SKM-1 (cell line): ENCODE data around the gene RAPGEF2.

Source experiments
- DNase-seq: peaks from one replicate; lab custom pipeline; 2025; ENCODE audit not compliant: unreplicated experiment; lab: John Stamatoyannopoulos, UW

The RAPGEF2 gene

DNA sequence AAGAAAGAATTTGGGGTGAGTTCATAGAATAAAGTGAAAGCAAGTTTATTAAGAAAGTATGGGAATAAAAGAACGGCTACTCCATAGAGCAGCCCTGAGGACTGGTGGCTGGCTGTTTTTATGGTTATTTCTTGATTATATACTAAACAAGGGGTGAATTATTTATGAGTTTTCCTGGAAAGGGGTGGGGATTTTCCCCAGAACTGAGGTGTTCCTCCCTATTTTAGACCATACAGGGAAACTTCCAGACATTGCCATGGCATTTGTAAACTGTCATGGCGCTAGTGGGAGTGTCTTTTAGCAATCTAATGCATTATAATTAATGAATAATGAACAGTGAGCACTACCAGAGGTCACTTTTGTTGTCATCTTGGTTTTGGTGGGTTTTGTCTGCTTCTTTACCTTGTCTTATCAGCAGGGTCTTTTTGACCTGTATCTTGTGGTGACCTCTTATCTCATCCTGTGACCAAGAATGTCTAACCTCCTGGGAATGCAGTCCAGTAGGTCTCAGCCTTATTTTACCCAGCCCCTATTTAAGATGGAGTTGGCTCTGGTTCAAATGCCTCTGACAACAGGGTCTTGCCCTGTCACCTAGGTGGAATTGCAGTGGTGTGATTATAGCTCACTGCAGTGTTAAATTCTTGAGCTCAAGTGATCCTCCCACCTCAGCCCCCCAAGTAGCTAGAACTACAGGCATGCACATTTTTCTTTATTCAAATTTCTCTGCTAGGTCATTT lies 27.1 kb downstream of the RAPGEF2 start:
- DNase-seq, result no peak

DNA sequence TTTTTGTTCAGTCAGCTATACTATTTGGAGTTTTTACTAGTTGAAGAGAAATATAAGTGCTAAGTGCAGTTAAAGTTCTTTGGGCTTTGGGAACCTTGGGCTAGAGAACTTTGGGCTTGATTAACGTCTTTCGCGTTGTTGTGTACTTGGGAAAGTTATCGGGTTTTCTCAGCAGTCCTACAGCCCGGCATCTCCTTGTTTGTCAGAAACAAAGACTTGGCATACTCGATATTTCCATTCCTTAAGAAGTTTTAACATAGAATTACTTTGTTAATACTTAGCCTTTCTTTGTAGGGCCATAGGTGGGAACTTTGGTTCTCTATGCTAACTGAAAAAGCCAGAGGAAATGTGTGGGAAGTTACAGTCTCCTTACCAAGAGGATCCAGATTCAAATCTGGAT lies 28.7 kb downstream of the RAPGEF2 start:
- DNase-seq, result no peak

DNA sequence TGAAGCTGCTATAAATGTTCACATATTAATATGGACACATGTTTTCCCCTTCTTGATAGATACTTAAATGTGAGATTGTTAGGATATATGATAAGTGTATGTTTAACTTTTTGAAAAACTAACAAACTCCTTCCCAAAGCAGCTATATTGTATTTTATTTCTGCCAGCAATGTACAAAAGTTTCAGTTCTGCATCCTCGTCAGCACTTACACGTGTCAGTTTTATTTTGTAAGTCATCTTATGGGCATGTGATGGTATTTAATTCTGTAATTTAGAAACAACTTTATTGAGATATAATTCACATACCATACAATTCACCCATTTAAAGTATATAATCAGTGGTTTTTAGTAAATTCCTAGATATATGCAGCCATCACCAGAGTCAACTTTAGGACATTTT lies 31.6 kb downstream of the RAPGEF2 start:
- no peak for DNase-seq

- no peak for DNase-seq
Measured at GRCh38 chr4:159137176-159137575, 34.3 kb downstream of the RAPGEF2 start.

GRCh38 chr4:159138436-159138835 lies 35.6 kb downstream of the RAPGEF2 start:
- no peak for DNase-seq

DNA sequence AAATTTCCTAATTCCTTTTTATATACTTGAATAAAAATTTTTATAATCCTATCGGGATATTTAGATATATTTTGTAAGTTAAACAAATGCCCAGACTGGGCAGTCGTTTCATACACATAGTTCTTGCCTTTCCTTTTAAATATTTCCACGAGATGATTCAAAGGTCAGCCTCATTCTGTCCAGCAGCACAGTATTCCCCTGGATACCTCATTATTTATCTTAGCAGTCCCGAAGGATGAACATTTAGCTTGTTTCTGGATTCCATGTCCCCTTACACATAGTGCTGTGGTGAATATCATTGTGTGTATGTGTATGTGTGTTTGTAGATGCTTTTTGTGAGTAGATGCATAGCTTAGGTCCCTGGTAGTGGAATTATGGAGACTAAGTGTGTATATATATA lies 38.3 kb downstream of the RAPGEF2 start:
- DNase-seq, result no peak

- no peak for DNase-seq
Measured at GRCh38 chr4:159142241-159142640, 39.4 kb downstream of the RAPGEF2 start.

- no peak for DNase-seq
Measured at GRCh38 chr4:159142681-159143384, 40.0 kb downstream of the RAPGEF2 start.

DNA sequence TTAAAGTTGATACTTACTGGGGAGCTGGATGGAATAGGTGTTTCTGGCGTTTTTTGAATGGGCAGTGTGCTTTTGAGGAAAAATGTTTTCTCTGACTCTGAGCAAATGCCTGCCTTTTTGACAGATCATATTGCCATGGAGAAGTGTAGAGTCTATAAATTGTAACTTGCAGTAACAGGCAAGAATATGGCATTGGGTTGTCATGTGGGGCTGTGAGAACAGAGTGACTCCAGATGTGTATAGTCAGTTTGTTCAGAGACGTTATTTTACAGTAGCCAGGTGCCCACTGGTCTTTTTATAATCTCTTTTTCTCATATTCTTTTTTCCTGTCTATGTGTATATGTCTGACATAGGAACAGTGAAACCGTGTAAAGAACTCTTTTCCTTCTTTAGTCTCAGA lies 40.8 kb downstream of the RAPGEF2 start:
- no peak for DNase-seq

GRCh38 chr4:159144112-159144694 lies 41.3 kb downstream of the RAPGEF2 start:
- DNase-seq, result no peak

GRCh38 chr4:159145318-159145991 lies 42.6 kb downstream of the RAPGEF2 start:
- DNase-seq, result no peak

GRCh38 chr4:159145992-159146330 lies 43.1 kb downstream of the RAPGEF2 start:
- no peak for DNase-seq

- DNase-seq, result no peak
Measured at GRCh38 chr4:159146488-159146887, 43.6 kb downstream of the RAPGEF2 start.

DNA sequence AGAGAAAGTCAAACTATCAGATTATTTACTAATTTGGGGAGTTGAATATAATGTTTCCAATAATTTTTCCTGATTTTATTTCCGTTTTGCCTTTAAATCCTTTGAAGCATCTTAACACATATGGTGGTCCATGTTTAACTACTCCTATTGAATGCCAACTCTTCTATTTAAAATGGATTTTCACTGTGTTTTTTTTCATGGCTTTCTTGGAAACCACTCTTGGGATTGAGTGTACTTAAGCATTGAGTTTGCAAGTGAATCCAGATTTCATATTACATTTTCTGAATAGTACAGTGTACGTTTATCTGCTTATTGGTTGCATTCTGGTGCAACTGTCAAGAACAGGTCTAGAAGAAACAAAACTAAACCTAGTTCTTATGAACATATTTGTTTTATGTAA lies 45.6 kb downstream of the RAPGEF2 start:
- no peak for DNase-seq

GRCh38 chr4:159149666-159150065 lies 46.8 kb downstream of the RAPGEF2 start:
- DNase-seq, result no peak

GRCh38 chr4:159150396-159150795 lies 47.5 kb downstream of the RAPGEF2 start:
- DNase-seq, result no peak

- no peak for DNase-seq
Measured at GRCh38 chr4:159150821-159151390, 48.0 kb downstream of the RAPGEF2 start.

DNA sequence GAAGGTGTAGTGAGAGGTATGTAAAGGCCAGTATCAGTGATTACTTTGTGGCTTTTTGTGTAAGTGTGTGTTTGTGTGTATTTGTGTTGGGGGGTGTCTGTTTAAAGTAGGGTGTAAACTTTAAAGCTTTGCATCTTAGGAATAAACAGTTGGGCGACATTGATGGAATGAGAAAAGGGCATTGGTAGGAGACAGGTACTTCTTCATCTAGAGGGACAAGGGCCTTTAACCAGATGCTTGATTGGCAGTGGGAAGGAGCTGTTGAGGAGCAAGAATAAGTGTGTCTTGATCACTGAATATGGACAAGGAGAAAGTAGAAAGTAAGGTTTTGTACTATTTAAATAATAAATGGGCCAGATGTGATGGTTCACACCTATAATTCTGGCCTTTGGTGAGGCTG lies 48.8 kb downstream of the RAPGEF2 start:
- no peak for DNase-seq

DNA sequence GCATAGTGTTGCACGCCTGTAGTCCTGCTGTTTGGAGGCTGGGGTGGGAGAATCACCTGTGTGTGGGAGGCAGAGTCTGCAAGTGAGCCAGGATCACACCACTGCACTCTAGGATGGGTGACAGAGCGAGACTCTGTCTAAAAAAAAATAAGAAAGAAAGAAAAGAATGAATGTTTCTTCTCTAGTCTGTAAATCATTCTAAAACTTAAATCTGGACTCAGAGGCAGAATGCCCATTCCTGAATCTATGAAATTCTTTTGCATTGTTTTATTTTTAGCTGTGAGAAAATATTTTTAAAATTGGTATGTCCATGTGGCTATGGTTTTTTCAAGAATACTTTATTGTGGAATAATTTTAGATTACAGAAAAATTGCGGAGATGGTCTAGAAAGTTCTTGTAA lies 49.3 kb downstream of the RAPGEF2 start:
- DNase-seq, result no peak

DNA sequence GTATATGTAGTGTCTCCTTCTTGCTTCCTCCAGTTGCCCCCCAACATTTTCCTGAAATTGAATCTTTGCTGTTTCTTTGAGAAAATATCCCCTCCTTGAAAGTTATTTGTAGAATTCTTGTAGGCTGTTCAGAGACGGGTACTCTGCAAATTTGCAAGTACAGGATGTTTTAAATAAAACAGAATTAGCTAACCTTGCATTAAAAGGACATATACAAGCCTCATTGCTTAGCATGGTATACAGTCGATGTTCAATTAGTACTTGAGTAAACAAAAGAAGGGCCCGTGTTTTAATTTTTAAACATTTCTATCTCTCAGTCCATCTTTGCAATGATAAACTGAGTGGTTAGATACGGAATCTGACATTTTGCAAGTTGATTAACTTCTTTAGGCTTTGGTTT lies 50.8 kb downstream of the RAPGEF2 start:
- no peak for DNase-seq

- DNase-seq, result no peak
Measured at GRCh38 chr4:159155119-159155518, 52.2 kb downstream of the RAPGEF2 start.
